Activated naive CD4-positive, alpha-beta T cell treated with anti-CD3 and anti-CD28 coated beads, Interleukin-2, amount 50 U/mL, for 24 hours (primary cell): ENCODE data around the gene RNF111.
"Not testable (repeated sequence)": the region's sequence is repeated elsewhere in the genome, so short reads cannot be mapped to it uniquely, and the experiment has no call there.

Experiments used
- H3K27ac Mint-ChIP-seq: one replicate; pipeline ENCODE4 v1.8.0; 2021; ENCODE audit warnings: mild to moderate bottlenecking, mixed read lengths
- H3K27me3 Mint-ChIP-seq: one replicate; pipeline ENCODE4 v1.8.0; 2021; ENCODE audit warnings: mixed read lengths
- H3K36me3 Mint-ChIP-seq: one replicate; pipeline ENCODE4 v1.8.0; 2021; ENCODE audit warnings: mixed read lengths
- H3K4me1 Mint-ChIP-seq: one replicate; pipeline ENCODE4 v1.8.0; 2021; ENCODE audit warnings: mixed read lengths
- H3K4me3 Mint-ChIP-seq: one replicate; pipeline ENCODE4 v1.8.0; 2021; ENCODE audit warnings: mild to moderate bottlenecking, mixed read lengths
- H3K9me3 Mint-ChIP-seq: one replicate; pipeline ENCODE4 v1.8.0; 2021; ENCODE audit warnings: mixed read lengths

The RNF111 gene

DNA sequence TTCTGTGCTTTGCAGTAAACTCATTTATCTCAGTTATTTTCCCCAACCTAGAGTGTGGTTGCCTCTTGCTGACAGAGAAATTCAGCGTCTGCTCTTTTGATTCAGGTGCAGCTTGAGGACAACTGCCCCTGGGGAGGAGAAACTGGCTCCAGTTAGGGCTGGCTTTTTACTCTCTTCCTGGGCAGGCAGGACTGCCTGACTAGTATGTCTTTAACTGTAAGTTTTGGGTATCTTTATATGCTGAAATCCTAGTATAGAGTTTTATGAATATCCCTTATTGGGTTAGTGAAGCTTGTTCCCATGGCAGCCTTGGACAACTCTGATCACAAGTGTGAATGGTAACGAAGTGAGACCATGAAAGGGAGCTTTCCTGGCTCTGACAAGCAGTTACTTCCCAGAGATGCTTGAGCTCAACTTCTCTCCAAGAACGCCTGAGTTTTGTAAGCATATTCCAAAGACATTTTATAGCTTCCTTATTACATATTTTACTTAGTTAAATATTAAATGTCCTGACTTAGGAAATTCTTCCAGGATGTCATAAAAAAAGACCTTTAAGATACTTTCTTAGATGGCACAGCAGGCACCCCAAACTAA lies 144.6 kb downstream of the RNF111 start:
- Mint-ChIP-seq H3K4me3 (no peak overlapping the region), H3K9me3 (peaks cover 6% of the 10 kb centered on the region), H3K27me3 (no peaks in the 10 kb centered on the region), H3K4me1 (no peaks in the 10 kb centered on the region), H3K36me3 (peaks cover 4% of the 10 kb centered on the region), H3K27ac (no peak overlapping the region)

DNA sequence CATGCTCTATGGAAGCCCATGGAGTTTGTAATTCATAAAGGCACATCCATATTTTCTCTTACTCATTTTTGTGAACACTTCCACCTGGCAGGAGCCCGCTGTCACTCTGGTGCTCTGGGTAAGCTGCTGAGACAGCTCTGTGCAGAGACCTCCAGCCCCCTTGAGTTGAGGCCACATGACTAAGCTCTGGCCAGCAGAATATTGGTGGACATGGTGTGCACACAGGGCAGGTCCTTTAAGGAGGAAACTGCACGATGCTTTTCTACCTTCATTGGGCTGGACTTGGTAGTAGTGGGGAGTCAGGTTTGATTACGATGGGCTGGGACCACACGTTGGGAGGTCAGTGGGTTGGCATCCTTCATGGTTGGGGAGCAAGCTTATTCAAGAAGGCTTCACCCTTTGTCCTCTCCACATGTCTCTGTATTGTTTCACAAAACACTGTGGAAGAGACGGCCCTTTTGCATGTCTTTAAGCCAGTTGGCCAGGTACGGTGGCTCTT lies 146.5 kb downstream of the RNF111 start:
- Mint-ChIP-seq H3K4me1 (peaks cover 7% of the 10 kb centered on the region), H3K9me3 (peaks cover 6% of the 10 kb centered on the region), H3K27me3 (no peaks in the 10 kb centered on the region), H3K27ac (no peak overlapping the region), H3K4me3 (no peak overlapping the region), H3K36me3 (peaks cover 3% of the 10 kb centered on the region)

DNA sequence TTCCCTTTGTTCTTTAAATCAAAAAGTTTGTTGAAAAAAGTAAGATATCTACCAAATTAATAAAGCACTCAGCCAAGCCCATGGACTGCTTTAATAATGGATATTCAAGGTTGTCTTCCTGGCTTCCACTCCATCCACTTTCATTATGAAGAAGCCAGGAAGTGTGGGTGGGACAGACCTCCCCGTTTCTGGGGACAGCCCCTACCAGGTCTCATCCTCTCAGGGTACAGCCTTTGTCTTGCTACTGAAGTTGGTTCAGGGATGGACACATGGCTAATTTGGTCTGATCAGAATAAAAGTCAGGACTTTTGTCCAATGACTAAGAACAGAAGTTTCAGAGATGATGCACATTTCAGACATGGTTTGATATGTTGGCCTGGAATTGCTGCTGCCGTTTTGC lies 150.1 kb downstream of the RNF111 start:
- Mint-ChIP-seq H3K36me3 (no peaks in the 10 kb centered on the region), H3K27ac (no peak overlapping the region), H3K4me3 (no peak overlapping the region), H3K9me3 (no peaks in the 10 kb centered on the region), H3K27me3 (no peaks in the 10 kb centered on the region), H3K4me1 (peaks cover 7% of the 10 kb centered on the region)

DNA sequence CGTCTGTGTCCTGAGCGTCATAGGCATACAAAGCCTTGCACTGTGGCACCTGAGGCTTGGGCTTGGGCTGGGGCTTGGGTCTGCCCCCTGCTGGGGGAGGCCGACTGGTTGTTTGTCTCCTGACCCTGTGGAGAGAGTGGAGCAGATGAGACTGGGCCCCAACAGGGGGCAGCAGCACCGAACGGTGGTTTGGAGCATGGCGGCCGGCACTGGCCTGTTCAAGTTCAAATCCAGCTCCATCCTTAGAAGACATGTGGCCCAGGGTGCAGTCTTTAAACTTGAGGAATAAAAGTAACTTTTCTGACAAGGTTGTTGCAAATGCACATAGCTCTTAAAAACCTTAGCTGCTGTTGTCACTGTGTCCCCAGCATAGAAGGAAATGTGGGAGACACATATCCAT lies 150.8 kb downstream of the RNF111 start:
- Mint-ChIP-seq H3K4me1 (peaks cover 7% of the 10 kb centered on the region), H3K27me3 (no peaks in the 10 kb centered on the region), H3K9me3 (no peaks in the 10 kb centered on the region), H3K36me3 (no peaks in the 10 kb centered on the region), H3K27ac (no peak overlapping the region), H3K4me3 (no peak overlapping the region)

DNA sequence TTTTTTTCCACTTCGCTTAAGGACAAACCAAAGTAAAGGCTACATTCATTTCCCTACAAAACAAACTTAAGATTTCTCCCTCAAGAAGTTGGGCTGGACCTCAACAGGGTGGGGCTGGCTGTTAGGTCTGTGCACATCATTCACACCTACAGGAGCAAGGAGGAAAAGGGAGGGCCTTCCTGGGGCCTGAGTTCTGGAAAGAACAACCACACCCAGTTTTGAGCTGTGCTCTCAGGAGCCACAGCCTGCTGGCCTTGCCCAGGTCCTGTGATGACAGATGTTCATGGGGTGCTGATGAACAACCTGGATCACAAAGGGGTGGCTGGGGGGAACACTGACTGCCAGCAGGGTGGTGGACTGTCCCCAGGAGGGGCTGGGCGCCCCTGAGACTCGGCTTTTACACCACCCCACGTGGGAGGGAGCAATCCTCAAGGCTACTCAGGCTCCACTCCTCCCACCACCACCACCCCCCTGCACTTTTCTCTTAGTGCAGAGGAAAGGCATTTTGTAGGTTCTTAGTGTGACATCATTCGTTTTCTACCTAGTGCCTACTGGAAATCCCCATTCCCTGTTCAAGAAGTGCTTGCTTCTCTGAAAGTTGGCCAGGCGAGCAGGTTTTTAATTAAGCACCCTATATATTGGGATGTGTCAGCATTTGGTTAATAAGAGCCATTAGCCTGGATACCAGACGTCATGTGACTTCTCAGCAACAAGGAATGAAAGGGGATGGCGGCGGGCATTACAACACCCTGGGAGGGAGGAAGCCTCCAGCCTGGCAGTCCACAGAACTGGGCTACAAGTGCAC lies 153.2 kb downstream of the RNF111 start:
- no peak overlapping the region for H3K27ac Mint-ChIP-seq
- H3K4me3 Mint-ChIP-seq, result no peak overlapping the region
- no peaks in the 10 kb centered on the region for H3K36me3 Mint-ChIP-seq
- H3K9me3 Mint-ChIP-seq, result no peaks in the 10 kb centered on the region
- H3K4me1 Mint-ChIP-seq, result peaks cover 7% of the 10 kb centered on the region
- no peaks in the 10 kb centered on the region for H3K27me3 Mint-ChIP-seq

DNA sequence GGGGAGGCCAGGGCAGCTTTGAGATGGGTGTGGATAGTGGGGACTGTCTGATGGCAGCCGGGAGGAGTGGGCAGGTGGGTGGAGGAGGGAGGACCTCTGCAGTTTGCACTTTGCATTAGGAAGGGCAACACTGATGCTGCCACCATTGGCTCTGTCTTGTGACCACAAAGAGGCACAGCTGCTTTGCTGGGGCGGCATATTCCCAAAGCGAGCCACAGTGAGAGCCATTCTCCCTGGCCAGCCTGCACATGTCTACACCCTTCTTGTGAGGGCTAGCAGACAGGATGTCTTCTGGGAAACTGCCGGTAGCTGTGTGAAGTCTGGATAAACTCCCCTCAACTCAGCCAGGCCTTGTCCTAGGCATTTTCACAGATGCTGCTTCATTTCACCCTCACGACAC lies 155.8 kb downstream of the RNF111 start:
- H3K27ac Mint-ChIP-seq, result no peak overlapping the region
- H3K4me3 Mint-ChIP-seq, result no peak overlapping the region
- H3K36me3 Mint-ChIP-seq, result no peaks in the 10 kb centered on the region
- H3K9me3 Mint-ChIP-seq, result no peaks in the 10 kb centered on the region
- H3K4me1 Mint-ChIP-seq, result no peaks in the 10 kb centered on the region
- H3K27me3 Mint-ChIP-seq, result no peaks in the 10 kb centered on the region

DNA sequence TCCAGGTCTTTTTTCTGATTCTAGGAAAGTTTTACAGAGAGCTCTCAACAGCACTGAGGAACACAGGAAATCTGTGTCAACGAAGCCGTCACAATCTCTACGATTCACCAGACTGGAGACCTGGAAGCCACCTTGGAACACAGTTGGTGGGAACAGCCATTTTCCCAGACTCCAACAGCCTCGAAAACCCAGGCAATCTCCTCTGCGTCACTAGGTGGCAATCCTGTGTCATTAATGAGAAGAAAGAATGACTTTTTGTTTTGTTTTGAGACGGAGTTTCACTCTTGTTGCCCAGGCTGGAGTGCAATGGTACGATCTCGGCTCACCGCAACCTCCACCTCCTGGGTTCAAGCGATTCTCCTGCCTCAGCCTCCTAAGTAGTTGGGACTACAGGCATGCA lies 157.1 kb downstream of the RNF111 start:
- H3K27me3 Mint-ChIP-seq, H3K4me1 Mint-ChIP-seq, H3K9me3 Mint-ChIP-seq, H3K36me3 Mint-ChIP-seq, H3K27ac Mint-ChIP-seq, H3K4me3 Mint-ChIP-seq: not testable (repeated sequence)
